Fibroblast of upper back skin (primary cell): ENCODE results near the gene TET3.

Experiments used
- DNase-seq: peaks from one replicate; pipeline ENCODE4 v3.0.0-alpha.2; 2013

The TET3 gene

DNA sequence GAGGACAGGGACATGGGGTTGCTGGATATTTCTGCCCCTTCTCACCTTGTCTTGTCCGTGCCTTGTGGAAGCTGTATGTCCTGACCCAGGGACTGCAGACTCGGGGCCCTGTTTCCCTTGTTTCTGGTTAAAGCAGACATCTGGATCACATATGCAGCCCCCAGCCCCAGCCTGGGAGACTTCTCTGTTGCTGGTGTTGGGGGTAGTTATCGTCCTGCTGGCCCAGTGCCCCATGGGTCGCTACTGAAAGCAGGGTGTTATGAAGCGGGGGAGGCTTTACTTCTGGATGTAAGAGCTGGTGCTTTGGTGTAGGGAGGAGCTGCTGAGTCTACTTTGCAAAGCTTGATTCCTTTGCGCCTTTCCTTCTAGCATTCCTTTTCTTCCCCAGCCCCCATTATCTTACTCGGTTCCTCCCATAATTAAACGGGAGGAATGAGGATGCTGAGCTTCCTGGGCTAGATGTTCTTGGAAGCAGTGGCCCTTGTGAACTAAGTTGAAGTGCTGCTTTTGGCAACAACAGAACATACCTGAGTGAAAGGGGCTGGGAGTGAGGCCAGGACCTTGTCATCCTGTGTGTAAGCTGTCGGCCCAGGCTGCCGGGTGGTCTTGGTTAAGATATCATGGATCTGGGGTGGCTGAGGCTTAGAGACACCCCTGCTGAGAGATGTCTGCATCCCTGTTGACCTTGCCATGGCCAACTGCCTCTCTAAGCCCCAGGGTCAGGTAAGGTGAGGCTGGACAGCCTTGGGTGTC, 3.4 kb downstream of the TET3 start:
- DNase-seq = peak; percentile 33

DNA sequence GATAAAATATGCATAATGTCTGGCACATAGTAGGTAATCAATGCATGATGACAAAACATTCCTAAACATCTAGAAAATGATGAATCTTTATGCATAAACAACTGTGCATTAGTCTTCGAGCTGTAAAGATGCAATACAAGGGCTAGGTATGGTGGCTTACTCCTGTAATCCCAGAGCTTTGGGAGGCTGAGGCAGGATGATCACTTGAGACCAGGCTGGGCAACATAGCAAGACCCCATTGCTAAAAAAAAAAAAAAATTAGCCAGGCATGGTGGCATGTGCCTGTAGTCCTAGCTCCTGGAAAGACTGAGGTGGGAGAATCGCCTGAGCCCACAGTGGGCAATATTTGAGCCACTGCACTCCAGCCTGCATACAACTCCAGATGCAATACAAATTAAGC, 5.3 kb downstream of the TET3 start:
- no peak for DNase-seq

DNA sequence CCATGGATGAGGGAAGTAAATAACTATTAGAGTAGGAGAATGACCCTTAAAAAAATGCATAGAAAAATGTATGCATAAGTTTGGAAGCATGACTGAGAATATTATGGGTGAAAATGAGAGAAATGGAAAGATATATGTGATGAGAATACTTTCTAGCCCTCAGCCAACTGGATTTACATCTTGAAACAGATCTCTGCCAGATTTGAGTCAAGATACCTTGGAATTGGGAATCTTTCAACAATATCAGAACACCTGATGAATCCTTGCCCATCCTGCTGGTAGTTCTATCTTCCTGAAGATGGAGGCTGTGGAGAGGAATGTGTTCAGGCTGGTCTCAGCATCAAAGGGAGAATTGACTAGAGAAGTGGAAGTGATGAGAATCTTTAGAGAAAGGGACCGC, 5.8 kb downstream of the TET3 start:
- no peak for DNase-seq

DNA sequence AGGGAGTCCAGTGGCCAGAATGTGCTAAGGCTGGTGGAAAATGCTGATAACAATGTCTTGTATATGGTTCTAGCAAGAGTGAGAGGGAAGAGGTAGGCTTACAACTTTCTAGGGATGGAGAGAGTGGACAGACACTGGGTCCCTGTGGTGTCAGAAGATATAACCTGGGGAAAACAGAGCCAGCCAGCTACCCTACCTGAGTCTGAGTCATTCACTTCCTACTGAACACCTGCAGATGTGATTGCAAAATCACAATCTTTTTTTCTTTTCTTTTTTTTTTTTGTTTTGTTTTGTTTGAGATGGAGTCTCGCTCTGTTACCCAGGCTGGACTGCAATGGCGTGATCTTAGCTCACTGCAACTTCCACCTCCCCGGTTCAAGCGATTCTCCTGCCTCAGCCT, 7.3 kb downstream of the TET3 start:
- no peak for DNase-seq

DNA sequence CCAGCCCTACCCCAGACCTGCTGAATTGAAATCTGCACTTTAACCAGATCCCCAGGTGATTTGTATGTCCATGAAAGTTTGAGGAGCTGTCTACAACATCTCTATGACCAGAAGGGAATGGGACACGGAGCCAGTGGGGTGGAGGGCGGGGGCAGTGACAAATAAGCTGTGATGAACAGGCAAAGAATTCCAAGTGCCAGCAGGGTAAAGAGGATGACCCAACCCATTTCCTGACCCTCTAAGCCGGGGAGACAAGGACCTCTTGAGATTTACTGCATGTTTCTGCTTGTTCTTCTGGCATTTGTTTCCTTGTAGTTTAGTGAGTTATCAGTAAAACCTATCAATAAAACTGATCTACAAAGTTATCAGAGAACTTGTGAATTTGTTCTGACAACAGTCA, 8.7 kb downstream of the TET3 start:
- no peak for DNase-seq

- DNase-seq = no peak
Measured at GRCh38 chr2:73993778-73994177, 9.1 kb downstream of the TET3 start.

DNA sequence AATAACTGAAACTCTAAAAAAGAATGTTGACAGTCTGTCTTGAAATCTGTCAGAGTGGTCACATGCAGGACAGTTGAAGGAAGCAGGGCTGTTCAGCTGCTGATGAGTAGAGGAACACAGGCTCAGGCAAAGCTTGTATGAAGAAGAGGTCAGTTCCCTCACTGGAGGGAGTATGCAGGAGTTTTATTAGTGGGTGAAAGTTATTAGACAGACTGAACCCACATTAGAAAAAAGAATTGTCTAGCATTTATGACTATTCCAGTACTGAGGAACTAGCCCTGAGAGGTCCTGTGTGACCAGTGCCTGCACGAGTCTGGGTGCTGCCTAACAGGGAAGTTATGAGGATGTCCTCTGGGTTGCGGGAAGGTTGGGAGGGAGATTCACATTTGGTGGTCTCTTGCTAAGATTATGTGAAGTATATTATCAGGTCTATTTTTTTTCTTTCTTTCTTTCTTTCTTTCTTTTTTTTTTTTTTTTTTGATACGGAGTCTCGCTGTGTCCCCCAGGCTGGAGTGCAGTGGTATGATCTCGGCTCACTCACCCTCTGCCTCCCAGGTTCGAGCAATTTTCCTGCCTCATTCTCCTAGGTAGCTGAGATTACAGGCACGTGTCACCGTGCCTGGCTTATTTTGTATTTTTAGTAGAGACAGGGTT, 9.6 kb downstream of the TET3 start:
- DNase-seq = no peak

DNA sequence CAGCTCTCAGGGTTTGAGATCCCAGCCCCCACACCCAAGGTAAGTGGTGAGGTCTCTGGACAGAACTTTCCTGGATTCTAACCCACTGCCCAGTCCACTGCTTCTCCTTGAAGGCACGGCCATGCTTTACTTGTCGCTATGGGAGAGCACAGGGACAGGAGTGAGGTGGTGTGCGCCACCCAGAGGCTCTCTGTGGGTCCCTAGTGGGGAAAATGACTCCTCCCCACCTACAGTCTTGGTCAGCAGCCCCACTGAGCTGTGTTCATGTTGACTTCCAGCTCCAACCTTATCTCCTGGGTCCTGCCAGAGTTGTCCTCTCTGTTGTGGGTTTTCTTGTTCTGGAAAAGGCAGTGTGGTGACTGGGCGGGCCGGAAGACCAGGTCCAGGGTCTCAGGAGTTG, 11.1 kb downstream of the TET3 start:
- no peak for DNase-seq

DNA sequence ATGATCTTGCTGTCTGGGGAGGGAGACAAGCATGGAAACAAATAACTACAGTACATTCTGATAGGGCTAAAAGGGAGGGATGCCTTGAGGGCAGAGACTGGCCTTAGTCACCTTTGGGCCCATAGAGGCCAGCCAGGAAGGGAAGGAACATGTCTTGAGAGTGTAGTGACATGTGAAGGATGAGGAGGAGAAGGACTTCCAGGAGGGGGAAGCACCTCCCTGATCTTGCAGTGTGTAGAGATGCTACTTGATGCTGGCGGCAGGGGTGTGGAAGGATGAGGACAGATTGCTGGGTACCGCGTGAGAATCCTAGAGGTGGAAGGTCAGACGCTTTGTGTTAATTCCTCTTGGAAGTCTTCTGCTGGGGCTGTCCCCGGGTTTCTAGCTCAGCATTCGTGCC, 13.1 kb downstream of the TET3 start:
- DNase-seq = no peak

DNA sequence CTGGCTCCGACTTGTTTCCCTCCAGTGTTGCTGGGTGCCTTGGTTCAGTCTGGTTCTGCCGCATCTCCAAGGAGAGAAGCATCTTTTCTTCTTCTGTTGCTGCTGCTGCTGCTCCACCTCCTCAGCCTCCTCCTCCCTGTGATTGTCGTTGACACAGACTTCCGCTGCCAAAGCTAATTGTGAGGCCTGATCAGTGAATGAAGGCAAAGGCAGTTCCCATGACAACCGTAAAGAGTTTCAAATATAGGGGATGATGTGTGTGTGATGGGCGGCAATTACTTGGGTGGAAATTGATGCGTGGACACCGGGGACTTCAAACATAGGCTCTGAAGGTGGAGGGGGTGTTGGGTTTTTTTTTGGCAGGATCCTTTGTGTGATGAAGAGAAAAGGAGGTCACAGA, 13.7 kb downstream of the TET3 start:
- no peak for DNase-seq

DNA sequence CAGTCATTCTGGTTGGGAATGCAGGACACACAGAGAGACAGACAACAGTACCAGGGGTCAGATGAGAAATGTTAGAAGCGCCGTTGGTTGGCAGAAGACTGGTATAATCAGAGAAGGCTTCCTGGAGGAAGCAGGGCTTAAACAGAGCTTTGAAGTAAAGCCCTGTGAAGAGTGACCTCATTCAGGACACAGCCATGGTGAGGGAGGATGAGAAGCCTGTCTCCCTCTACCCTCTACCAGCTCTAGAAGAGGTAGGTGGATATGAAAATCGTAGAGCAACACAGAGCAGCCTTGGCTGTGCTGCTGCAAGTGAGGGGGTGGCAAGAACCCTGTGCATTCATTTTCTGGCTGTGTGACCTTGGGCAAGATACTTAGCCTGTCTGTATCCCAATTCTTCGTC, 14.2 kb downstream of the TET3 start:
- no peak for DNase-seq

DNA sequence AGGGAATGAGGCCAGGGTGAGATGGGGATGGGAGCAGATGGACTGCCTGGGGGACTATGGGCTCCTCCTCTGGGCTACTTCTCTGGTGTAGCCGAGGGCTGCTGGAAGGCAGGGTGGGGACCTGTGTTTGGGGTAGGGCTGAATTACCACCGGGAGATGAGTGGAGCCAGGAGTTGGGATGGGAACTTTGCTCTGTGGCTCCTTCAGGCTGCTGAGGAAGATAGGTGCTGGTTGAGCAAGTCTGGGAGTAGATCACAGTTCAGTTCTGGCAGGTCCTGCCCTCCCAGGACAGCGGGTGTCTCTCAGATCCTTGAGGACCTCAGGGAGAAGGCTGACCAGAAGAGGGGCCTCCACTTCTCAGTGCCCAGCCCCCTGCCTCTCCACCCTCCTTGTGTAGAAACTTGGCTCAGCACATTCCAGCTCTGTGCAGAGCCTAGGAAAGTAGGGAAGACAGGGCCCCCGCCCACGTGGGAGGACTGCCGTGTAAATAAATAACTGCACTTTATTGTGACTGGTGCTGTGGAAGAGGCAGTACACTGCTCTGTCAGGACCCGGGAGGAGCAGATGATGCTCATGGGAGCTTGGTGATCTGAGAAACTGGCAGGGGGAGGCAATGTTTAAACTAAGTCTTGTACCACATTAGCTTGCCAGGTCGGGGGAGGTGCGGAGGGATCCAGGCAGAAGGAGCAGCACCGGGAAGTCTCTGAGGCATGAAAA, 15.3 kb downstream of the TET3 start:
- no peak for DNase-seq

- DNase-seq = no peak
Measured at GRCh38 chr2:74000666-74001065, 16.0 kb downstream of the TET3 start.

DNA sequence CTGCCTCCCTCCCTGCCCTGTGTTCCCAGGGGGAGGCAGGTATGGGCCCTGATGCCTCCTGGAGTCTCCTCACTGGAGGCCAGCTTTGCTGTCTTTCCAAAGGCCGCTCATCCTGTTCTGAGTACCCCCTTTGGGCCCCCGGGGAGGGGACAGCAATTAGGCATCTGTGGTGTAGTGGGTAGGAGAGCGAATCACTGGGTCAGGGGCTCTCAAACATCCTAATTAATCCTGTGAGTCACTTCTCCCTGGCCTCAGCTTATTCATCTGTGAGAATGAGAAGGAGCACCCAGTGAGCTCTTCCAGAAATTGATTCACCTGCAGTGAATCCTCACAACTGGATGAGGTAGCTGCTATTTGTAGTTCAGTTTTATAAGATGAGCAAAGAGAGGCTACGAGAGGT, 16.4 kb downstream of the TET3 start:
- no peak for DNase-seq

GRCh38 chr2:74001781-74002504, 17.2 kb downstream of the TET3 start:
- no peak for DNase-seq

DNA sequence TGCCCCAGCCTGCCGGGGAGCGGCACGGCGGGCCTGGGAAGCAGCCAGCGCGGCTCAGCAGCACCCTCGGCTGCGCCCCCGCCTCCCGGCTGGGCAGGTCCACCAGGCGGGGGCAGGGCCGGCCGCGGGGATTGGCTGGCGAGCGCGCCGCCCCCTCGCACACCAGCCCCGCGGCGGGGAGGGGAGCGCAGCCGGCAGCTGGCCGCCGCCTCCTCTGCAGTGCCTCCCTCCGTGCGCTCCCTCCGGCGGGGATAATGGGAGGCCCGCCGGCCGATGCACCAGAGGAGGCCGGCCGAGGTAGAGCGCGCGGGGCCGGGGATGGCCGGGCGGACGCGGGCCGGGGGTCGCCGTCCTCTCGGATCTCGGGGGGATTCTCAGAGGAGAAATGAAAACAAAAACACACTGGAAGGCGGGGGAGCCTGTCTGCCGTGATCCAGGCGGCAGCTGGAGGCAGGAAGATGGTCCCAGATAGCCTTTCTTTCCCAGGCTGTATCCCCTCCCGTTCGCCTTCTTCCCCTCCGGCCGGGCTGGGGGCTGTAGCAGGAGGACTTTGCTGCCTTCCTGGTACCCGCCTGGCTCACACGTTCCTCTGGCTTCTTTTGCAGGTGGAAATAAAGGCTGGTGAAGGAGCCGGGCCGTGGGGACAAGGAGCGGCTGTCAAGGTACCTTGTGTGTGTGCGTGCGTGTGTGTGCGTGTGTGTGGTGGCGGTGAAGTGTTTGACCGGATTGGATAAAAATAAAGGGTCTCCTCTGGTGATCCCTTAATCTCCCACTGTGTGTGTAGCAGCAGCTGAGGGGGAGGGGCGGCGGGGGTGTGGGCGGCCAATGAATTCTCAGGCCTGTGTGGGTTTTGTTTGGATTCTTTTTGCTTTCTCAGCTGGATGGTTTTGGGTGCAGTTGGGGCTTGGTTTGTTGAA, 18.1 kb downstream of the TET3 start:
- peak; percentile 80 for DNase-seq

GRCh38 chr2:74003494-74004211, 18.9 kb downstream of the TET3 start:
- DNase-seq = peak; percentile 85

DNA sequence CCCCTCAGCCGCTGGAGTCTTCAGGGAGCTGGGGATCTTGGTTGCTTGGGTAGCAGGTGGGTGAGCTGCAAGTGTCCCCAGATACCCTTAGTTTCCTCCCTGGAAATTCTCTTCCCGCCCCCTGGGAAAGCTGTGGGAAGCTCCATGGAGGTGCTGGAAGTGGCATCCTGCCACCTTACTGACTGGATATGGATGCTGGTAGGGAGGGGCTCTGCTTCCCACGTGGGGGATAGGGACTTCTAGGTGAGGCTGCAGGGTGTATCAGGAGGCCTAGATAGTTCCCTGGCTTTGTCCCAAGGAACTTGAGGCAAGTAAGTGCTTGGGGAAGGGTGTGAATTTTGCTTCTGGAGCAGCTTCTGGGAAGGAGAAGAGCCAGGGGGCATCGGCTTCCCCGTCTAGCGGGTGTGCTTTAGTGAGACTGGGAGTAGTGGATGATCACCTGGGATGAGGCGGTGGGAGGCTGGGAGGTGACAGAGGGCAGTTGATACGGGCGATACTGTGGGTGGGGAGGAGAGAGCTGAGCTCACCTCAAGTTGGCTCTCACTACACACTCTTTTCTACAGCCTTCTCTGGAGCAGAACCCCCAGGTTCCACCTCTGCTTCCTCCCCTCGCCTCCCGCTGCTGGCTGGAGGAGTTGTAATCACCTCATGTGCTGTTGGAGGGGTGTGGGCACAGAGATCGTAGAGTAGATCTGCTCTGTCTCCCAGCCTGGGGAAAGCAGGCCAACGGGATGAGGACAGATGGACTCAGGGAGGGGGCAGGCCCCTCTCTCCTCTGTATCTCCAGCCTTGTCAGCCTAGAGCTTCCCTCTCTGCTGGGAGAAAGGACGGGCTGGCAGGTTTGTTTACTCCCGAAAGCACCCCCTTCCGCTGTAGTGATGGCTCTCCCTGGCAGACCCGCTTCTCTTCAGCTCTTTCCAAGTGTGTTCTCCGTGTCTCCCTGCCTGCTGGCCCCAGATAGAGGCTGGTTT, 19.8 kb downstream of the TET3 start:
- DNase-seq = no peak

- DNase-seq = no peak
Measured at GRCh38 chr2:74005786-74006185, 21.1 kb downstream of the TET3 start.

DNA sequence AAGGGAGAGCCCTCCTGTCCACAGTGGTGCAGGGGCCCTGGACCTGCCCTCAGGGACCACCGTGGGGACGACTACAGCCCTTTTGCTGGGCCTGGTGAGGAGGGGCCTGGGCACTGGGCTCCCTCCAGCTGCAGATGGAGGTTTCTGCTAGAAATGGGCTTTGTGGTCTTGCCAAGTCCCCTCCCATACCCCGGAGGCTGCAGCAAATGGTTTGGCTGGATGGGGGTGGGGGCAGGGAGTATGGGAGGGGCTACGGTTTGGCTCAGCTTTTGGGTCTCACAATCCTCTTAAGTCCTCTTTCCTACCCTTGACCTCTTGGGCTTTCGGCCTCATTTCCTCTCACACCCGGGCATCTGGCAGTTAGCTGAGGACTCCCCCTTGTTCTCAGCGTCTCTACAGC, 21.7 kb downstream of the TET3 start:
- no peak for DNase-seq
